Panc1 (cell line): ENCODE measurements around the gene ZBP1. TPM values are rescaled to one million over a fixed set of nuclear protein-coding genes. Genes with fewer than 3 reads are reported as not detected.

Experiments used
- ATAC-seq: fragments of 200-7000 bp; cut with Tn5 transposase; 2 replicates; pipeline ENCODE4 v1.9.1; 2020; ENCODE audit warnings: mild to moderate bottlenecking, moderate library complexity
- BruUV-seq: library from RNA; stranded (reverse); fragments of 400-500 nt; replicated peaks from 2 replicates; lab custom pipeline; 2021; lab: Mats Ljungman, UMichigan
- CTCF ChIA-PET: fragments of 300-600 bp; sonication (Branson Sonifier 250); formaldehyde crosslinking; loops from one replicate; lab custom pipeline; 2022; ENCODE audit warnings: antibody characterized with exemption; lab: Charles Lee
- POLR2A ChIA-PET: fragments of 300-600 bp; sonication (Branson Sonifier 250); formaldehyde crosslinking; loops from one replicate; lab custom pipeline; 2022; ENCODE audit warnings: antibody characterized with exemption; lab: Charles Lee
- DNase-seq: peaks from one replicate; pipeline ENCODE4 v3.0.0-alpha.2; 2010; ENCODE audit warnings: low read depth, low spot score
- H3K27ac ChIP-seq: 2 replicates; pipeline ENCODE4 v1.5.1; 2011; ENCODE audit warnings: mild to moderate bottlenecking, low read length, inconsistent platforms
- H3K27me3 ChIP-seq: fragments of 200-500 bp; sonication (Bioruptor generic); 2 replicates; pipeline ENCODE4 v1.6.0; 2014; ENCODE audit warnings: low read length, inconsistent platforms; ENCODE audit not compliant: control insufficient read depth, insufficient read depth
- H3K36me3 ChIP-seq: fragments of 200-500 bp; sonication (Bioruptor generic); 2 replicates; pipeline ENCODE4 v1.5.1; 2014; ENCODE audit warnings: inconsistent platforms, mild to moderate bottlenecking, low read length, moderate library complexity; ENCODE audit not compliant: control insufficient read depth, insufficient read depth
- H3K4me1 ChIP-seq: 2 replicates; pipeline ENCODE4 v1.5.1; 2011; ENCODE audit warnings: inconsistent platforms, mild to moderate bottlenecking, low read length, moderate library complexity; ENCODE audit not compliant: control insufficient read depth, insufficient read depth
- H3K4me3 ChIP-seq, 2 experiments: 2 replicates each; pipeline ENCODE4 v1.5.1; 2011 to 2012; ENCODE audit warnings: low read depth in 2 of 2, low read length in 2 of 2, mild to moderate bottlenecking in 2 of 2, inconsistent platforms in 1 of 2, moderate library complexity in 1 of 2
- H3K9me3 ChIP-seq: fragments of 200-500 bp; sonication (Bioruptor generic); 2 replicates; pipeline ENCODE4 v1.5.1; 2014; ENCODE audit warnings: low read depth, mild to moderate bottlenecking, inconsistent platforms, low read length, moderate library complexity; ENCODE audit not compliant: control insufficient read depth, insufficient read depth
- POLR2AphosphoS5 ChIP-seq: IDR thresholded peaks from 2 replicates; pipeline ENCODE4 v1.6.1; 2012; ENCODE audit warnings: mild to moderate bottlenecking, low read depth, low read length, moderate library complexity
- SIN3A ChIP-seq: IDR thresholded peaks from 2 replicates; pipeline ENCODE4 v1.6.1; 2012; ENCODE audit warnings: low read depth, mild to moderate bottlenecking, low read length, moderate library complexity, borderline replicate concordance; ENCODE audit not compliant: insufficient read depth
- TCF7L2 ChIP-seq: IDR thresholded peaks from 2 replicates; pipeline ENCODE4 v1.6.1; 2011; ENCODE audit warnings: mild to moderate bottlenecking, low read depth, low read length, inconsistent platforms
- in situ Hi-C: cut with HindIII; loops from 2 replicates; pipeline ENCODE4 v1.10.0; 2016; ENCODE audit warnings: low sequenced_read_pairs, low pct_unique_long_range_greater_than_20kb
- intact Hi-C: fragments of 100-400 bp; cut with micrococcal nuclease; formaldehyde crosslinking; loops from one replicate; pipeline ENCODE4 v1.10.0; 2022; ENCODE audit not compliant: unreplicated experiment
- total RNA-seq: library from RNA; stranded (reverse); gene quantifications from one replicate; pipeline ENCODE4 v1.2.1, GENCODE V29; 2021; ENCODE audit not compliant: unreplicated experiment
- TF ChIP-seq, protein P1 (sequence below), 2 experiments: IDR thresholded peaks; 2 replicates each; pipeline ENCODE4 v1.6.1; 2011 to 2012; ENCODE audit warnings: low read depth in 2 of 2, control low read depth in 1 of 2, low read length in 1 of 2, mild to moderate bottlenecking in 1 of 2, moderate library complexity in 1 of 2; ENCODE audit not compliant: insufficient read depth in 1 of 2
- TF ChIP-seq, protein P2 (sequence below): fragments of 450-650 bp; IDR thresholded peaks from 2 replicates; pipeline ENCODE4 v1.5.1; 2017; ENCODE audit warnings: mild to moderate bottlenecking

The ZBP1 gene
- total RNA-seq, 1 experiment from 2014 or later, result not detected

- Histone ChIP-seq H3K36me3 (no peaks in the 10 kb centered on the region), H3K27me3 (no peaks in the 10 kb centered on the region), H3K27ac (no peak overlapping the region), H3K9me3 (no peaks in the 10 kb centered on the region), H3K4me1 (no peaks in the 10 kb centered on the region; the same call in 1 of the 2 replicates), H3K4me3 (no peak overlapping the region)
- TF ChIP-seq SIN3A, result no peak
- ChIA-PET CTCF (no interaction called here), POLR2A (no interaction called here)
- in situ Hi-C loops (no loop called here), intact Hi-C loops (no loop called here)
- no TSS peak for BruUV-seq
- no peak for DNase-seq
- ATAC-seq, result no peak
Measured at GRCh38 chr20:57592263-57593092, 27.7 kb downstream of the ZBP1 start.

GRCh38 chr20:57591289-57592229 is 28.7 kb downstream of the ZBP1 start:
- POLR2A ChIA-PET, result no interaction called here
- H3K36me3 ChIP-seq, result no peaks in the 10 kb centered on the region
- BruUV-seq, result no TSS peak
- DNase-seq (no peak), ATAC-seq (no peak)
- no peaks in the 10 kb centered on the region for H3K27me3 ChIP-seq
- TF ChIP-seq, protein P1, sequence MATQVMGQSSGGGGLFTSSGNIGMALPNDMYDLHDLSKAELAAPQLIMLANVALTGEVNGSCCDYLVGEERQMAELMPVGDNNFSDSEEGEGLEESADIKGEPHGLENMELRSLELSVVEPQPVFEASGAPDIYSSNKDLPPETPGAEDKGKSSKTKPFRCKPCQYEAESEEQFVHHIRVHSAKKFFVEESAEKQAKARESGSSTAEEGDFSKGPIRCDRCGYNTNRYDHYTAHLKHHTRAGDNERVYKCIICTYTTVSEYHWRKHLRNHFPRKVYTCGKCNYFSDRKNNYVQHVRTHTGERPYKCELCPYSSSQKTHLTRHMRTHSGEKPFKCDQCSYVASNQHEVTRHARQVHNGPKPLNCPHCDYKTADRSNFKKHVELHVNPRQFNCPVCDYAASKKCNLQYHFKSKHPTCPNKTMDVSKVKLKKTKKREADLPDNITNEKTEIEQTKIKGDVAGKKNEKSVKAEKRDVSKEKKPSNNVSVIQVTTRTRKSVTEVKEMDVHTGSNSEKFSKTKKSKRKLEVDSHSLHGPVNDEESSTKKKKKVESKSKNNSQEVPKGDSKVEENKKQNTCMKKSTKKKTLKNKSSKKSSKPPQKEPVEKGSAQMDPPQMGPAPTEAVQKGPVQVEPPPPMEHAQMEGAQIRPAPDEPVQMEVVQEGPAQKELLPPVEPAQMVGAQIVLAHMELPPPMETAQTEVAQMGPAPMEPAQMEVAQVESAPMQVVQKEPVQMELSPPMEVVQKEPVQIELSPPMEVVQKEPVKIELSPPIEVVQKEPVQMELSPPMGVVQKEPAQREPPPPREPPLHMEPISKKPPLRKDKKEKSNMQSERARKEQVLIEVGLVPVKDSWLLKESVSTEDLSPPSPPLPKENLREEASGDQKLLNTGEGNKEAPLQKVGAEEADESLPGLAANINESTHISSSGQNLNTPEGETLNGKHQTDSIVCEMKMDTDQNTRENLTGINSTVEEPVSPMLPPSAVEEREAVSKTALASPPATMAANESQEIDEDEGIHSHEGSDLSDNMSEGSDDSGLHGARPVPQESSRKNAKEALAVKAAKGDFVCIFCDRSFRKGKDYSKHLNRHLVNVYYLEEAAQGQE (IDR thresholded peaks at IDR 0.05; ENCODE audit: insufficient read depth in 1 of 2, low read depth in 2 of 2, low read length in 1 of 2), result no peak
- TF ChIP-seq, protein P2, sequence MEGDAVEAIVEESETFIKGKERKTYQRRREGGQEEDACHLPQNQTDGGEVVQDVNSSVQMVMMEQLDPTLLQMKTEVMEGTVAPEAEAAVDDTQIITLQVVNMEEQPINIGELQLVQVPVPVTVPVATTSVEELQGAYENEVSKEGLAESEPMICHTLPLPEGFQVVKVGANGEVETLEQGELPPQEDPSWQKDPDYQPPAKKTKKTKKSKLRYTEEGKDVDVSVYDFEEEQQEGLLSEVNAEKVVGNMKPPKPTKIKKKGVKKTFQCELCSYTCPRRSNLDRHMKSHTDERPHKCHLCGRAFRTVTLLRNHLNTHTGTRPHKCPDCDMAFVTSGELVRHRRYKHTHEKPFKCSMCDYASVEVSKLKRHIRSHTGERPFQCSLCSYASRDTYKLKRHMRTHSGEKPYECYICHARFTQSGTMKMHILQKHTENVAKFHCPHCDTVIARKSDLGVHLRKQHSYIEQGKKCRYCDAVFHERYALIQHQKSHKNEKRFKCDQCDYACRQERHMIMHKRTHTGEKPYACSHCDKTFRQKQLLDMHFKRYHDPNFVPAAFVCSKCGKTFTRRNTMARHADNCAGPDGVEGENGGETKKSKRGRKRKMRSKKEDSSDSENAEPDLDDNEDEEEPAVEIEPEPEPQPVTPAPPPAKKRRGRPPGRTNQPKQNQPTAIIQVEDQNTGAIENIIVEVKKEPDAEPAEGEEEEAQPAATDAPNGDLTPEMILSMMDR, result no peak
- TF ChIP-seq SIN3A (no peak), TCF7L2 (no peak), POLR2AphosphoS5 (no peak)
- intact Hi-C loops, result no loop called here
- H3K4me1 ChIP-seq, result no peaks in the 10 kb centered on the region; the same call in 1 of the 2 replicates
- H3K4me3 ChIP-seq, result no peak overlapping the region
- H3K27ac ChIP-seq, result no peak overlapping the region
- CTCF ChIA-PET, result interaction anchor here (0.6 kb wide), 1 partner anchor 11 kb away, joined by 4 read pairs; no protein-coding TSS in a partner anchor
- H3K9me3 ChIP-seq, result no peaks in the 10 kb centered on the region
- in situ Hi-C loops, result no loop called here
